Mononuclear cell (primary cell): Measurements from ENCODE around the gene HIRA. TPM values are rescaled to one million over a fixed set of nuclear protein-coding genes. Genes with fewer than 3 reads are reported as not detected.

ENCODE experiments used
- H3K27me3 ChIP-seq: 2 replicates; pipeline ENCODE4 v1.6.0; 2011; ENCODE audit warnings: low read length, control low read depth; ENCODE audit not compliant: insufficient read depth
- H3K4me1 ChIP-seq: 2 replicates; pipeline ENCODE4 v1.5.1; 2011; ENCODE audit warnings: mild to moderate bottlenecking, low read length, control low read depth; ENCODE audit not compliant: insufficient read depth
- H3K4me3 ChIP-seq: 2 replicates; pipeline ENCODE4 v1.5.1; 2011; ENCODE audit warnings: mild to moderate bottlenecking, low read length, moderate library complexity
- H3K9me3 ChIP-seq: 2 replicates; pipeline ENCODE4 v1.5.1; 2011; ENCODE audit warnings: low read depth, mild to moderate bottlenecking, control low read depth, low read length
- total RNA-seq: library from RNA; depleted of rRNA; stranded (reverse); fragments of >200 nt; gene quantifications from one replicate; pipeline ENCODE4 v1.2.3, GENCODE V29; 2012

The HIRA gene
- total RNA-seq, 1 donor, result 11.0 TPM

DNA sequence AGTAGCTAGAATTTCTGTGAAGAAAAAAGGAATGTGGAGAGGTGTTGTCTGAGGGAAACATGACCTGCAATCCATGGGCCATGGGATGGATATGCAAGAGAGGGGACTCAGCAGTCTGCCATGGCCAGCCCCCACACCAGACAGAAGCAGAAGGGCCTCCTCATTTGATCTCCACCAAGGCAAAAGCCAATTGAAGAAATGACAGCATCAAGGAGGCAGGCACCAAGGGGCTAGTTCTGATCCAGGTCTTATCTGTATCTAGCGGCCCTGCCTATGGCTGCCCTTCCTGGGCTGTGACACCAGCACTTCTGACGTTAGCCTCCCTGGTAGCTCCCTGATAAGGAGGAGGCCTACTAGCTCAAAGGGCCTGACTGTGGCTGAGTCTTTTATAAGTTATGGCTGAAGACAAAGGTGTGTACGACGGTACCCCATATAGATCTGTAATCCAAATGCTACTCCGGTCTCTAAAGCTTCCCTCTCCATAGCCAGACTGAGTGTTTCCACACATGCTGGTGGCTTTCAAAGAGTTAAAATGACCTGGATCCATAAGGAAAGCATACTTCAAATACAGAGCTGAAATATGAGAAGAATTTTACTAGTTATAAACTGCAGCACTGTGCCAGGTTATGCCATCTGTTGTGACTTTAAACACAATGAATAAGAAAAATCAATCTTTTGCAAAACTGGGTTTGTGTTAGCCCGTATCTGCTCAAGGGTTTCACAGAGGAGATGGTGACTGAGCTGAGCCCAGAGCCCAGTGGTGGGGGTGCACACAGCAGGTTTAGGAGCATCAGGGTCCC lies 34.4 kb downstream of the HIRA start:
- Histone ChIP-seq H3K4me1 (no peaks in the 10 kb centered on the region), H3K9me3 (no peaks in the 10 kb centered on the region), H3K4me3 (no peak overlapping the region), H3K27me3 (no peaks in the 10 kb centered on the region)

DNA sequence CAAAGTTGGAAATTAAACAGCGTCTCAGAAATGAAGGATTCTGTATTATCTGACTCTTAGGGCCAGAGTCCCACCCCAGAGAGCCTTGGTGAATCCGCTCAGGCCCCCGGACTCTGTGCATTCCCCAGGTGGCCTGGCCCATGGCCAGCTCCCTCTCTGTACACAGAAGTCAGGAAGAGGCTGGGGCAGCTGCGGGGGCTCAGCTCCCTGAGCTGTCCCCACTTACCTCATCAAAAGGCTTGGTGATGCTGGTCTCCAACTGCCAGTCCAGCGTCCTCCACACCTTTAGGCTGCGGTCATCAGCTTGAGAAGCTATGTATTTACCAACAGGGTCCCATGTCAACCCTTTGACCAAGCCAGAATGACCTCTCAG lies 35.0 kb downstream of the HIRA start:
- Histone ChIP-seq H3K4me1 (no peaks in the 10 kb centered on the region), H3K4me3 (no peak overlapping the region), H3K27me3 (no peaks in the 10 kb centered on the region), H3K9me3 (no peaks in the 10 kb centered on the region)

DNA sequence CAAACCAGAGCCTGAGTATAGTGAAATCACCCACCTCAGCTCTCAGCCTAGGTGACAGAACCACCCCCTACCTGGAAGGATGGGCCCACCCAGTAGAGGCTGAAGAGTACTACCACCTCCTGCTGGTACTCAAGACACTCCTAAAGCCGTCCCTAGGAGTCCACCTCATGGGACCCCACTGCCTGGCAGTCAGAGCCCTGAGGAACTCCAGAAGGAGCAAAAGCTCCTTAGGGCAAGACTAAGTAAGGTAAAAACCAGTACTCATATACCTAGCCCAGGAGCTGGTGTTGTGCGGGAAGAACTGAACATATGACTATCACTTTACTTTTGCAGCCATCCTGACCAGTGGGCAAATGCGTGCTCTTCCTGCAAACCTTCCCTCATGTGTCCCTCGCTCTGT lies 36.3 kb downstream of the HIRA start:
- H3K4me3 ChIP-seq, result no peak overlapping the region
- no peaks in the 10 kb centered on the region for H3K27me3 ChIP-seq
- H3K9me3 ChIP-seq, result no peaks in the 10 kb centered on the region
- H3K4me1 ChIP-seq, result no peaks in the 10 kb centered on the region

DNA sequence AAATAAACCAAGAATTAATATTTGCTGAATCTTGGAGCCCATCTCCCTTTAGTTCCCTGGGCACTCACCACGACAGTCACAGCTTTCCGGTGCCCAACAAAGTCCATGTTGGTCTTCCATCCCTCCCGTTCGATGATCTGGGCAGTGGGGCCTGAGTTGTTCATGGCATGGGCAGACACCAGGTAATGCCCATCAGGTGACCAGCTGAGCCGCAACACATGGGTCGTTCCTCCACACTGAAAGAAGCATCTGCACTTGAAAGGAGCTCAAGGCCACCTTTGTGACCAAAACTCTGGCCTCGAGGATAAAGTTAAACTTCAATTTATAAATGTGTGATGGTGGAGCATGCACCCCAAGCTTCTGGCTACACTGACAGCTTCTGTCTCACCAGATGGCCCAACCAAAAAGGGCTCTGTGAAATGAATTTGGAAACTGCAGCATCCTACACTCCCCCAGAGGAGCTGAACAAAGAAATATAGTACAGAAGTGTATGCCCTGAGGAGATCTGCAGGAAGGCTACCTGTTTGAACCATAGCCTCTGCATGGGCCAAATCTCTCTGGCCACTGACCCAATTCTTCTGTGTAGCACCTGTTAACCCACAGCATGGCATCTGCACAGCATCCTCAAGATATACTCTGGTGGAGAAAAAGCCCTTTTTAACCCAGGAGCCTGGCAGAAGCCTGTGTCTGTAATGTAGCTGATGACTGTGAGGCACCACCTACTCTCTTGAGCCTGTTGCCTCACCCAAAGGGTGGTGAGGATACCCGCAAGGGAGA lies 37.1 kb downstream of the HIRA start:
- H3K27me3 ChIP-seq, result no peaks in the 10 kb centered on the region
- no peaks in the 10 kb centered on the region for H3K4me1 ChIP-seq
- no peaks in the 10 kb centered on the region for H3K9me3 ChIP-seq
- no peak overlapping the region for H3K4me3 ChIP-seq

DNA sequence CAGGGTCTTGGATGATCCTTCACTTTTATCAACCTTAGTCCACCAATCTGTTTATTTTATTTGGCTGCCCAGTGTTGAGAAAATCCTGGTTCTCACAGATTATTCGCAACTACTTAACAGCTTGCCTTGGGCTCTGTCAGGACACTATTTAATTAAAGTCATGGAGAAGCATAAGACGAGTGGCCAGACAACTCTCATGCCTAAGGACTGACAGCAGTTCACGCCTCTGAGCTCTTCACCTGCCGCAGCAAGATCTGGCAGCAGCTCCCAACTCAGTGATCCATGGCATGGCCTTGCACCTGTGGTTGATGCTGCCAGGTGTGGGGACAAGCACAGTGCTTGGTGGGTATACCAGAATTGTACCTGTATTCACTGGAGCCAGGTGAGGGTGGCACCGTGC lies 37.8 kb downstream of the HIRA start:
- H3K4me3 ChIP-seq, result no peak overlapping the region
- no peaks in the 10 kb centered on the region for H3K9me3 ChIP-seq
- H3K4me1 ChIP-seq, result no peaks in the 10 kb centered on the region
- H3K27me3 ChIP-seq, result no peaks in the 10 kb centered on the region

DNA sequence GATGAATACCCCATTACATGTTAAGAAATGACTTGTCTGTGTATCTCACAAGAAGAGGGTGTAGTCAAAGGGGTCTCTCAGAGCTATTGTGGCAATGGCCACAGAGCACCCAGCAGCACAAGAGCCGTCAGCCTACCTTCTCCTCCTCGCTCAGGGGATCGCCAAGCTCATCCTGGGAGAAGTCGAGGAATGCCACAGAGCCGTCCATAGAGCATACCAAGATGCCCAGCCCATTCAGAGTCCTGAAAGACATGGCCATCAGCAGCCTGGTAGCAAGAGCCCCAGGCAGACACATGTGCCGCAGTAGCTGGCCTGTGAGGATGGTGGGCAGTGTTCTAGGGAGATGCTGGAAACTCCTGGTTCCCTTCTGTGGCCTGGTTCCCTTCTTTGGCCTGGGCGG lies 44.0 kb downstream of the HIRA start:
- no peak overlapping the region for H3K4me3 ChIP-seq
- no peaks in the 10 kb centered on the region for H3K27me3 ChIP-seq
- H3K9me3 ChIP-seq, result no peaks in the 10 kb centered on the region
- H3K4me1 ChIP-seq, result no peaks in the 10 kb centered on the region

DNA sequence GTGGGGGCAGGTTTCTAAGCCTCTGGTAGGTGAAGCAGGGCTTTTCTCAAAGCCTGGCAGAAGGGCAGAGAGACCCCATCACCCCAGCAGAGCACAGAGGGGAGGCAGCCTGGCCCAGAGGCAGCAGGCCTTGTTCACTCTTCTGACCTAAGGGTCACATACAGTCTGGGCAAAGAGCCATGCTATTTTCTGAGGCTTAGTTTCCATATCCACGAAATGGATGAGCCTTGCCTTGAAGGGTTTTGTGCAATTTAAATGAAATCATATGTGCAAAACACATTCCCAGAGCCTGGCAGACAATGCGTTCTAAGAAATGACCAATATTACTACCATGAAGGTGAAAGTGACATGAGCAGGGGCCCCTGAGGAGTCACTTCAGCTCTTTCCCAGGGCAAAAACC lies 44.5 kb downstream of the HIRA start:
- H3K4me1 ChIP-seq, result no peaks in the 10 kb centered on the region

DNA sequence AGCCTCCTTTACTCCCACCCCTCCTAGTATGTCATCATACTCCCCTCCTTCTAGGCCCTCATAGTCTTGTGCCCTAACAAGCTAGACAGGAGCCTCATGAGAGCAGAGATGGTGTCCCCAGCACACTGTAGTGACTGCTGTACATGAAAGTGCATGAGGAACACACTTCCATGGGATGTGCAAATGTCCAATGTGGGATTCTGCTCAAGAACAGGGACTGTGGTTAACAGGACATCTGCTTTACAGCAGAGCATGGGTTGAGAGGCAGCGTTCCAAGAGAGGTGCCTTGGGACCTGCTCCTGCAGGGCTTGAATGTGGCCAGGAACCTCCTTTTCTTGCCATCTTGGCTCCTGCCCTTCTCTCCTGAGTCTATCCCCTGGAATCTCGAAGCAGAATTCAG lies 45.3 kb downstream of the HIRA start:
- no peaks in the 10 kb centered on the region for H3K9me3 ChIP-seq
- no peak overlapping the region for H3K4me3 ChIP-seq
- H3K27me3 ChIP-seq, result no peaks in the 10 kb centered on the region
- H3K4me1 ChIP-seq, result no peaks in the 10 kb centered on the region

More for the DNA sequence above, 44.5 kb downstream of the HIRA start:
- Histone ChIP-seq H3K4me3 (no peak overlapping the region), H3K27me3 (no peaks in the 10 kb centered on the region), H3K9me3 (no peaks in the 10 kb centered on the region)

DNA sequence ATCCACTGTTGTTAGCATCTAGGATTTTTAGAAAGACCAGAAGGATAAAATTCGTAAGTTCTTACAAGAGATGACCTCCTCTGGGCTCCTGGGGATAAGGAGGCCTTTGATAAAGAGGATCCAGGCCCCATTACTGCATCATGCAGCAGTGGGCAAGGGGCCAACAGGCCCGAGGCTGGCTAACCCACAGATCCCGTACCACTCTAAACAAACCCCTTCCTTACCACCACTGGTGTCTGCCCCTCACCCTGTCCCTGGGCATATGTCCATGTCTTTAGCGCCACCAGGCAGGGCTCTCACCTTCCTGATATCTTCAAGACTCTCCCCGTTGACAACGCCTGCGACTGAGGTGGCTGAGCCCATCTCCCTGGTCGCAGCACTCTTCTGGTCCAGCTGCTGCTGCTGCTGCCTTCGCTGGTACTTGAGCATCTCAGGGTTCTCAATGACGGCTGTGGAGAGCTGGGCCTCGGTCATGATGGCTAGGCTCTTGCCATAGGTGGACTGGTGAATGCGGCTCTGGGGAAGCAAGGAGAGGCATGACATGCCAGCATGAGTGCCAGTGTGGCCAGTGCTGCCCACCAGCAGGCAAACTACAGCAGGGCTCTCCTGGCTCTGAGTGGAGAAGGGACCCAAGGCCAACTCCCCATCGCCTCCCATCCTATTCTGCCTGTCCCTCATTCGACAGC lies 46.2 kb downstream of the HIRA start:
- H3K4me1 ChIP-seq, result no peaks in the 10 kb centered on the region
- H3K4me3 ChIP-seq, result no peak overlapping the region
- H3K27me3 ChIP-seq, result no peaks in the 10 kb centered on the region
- no peaks in the 10 kb centered on the region for H3K9me3 ChIP-seq

DNA sequence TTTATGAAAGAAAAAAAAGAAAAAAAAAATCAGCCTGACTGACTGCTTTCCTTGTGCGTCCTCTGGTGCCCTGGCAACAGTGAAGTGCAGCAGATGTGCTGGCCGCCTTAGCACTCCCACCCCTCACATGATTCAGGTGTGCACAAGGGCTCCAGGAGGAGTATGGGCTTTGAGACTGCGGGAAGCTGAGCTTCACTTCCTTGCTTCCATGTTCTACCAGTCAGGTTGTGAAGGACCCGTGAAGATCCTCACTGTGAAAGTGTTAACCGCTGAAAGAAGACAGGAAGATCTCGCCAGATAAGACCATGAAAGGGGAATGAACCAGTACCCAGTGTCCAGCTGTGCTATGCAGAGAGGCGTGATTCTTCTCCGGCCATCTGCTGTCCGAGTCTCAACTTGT lies 48.2 kb downstream of the HIRA start:
- Histone ChIP-seq H3K27me3 (no peaks in the 10 kb centered on the region), H3K9me3 (no peaks in the 10 kb centered on the region), H3K4me1 (no peaks in the 10 kb centered on the region), H3K4me3 (no peak overlapping the region)

DNA sequence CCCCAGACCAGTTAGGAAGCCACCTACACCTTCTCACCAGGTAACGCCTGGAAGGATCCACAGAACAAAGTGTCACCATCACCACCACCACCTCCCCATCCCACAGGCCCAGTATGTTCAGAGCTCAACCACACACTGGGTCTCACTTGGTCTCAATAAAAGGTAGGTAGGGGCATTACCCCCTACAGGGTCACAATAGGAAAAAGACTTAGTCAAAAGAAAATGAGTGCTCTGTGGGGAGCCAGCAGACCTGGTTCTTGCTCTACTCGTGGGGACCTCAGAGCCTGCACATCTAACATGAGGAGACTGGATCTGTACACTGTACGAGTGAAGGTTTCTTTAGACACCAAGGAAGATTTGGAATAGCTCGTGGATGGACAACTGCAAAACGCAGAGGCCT lies 49.3 kb downstream of the HIRA start:
- Histone ChIP-seq H3K4me1 (no peaks in the 10 kb centered on the region), H3K27me3 (no peaks in the 10 kb centered on the region)

DNA sequence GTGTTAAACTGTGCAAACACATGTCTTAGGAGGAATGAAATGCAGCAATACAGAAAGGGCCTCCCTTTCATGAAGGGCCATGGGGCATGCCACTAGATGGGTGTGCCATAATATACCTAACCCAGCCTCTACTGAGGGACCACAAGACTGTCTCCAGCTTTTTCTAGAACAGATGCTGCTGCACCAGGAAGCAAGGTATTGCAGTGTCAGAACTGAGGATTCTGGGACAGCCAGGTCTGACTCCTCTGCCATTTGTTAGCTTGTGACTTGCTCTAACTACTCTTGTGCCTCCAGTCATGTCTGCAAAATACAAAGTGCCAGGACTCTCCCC lies 53.2 kb downstream of the HIRA start:
- Histone ChIP-seq H3K27me3 (no peaks in the 10 kb centered on the region), H3K4me3 (no peak overlapping the region), H3K9me3 (no peaks in the 10 kb centered on the region), H3K4me1 (no peaks in the 10 kb centered on the region)

More for the DNA sequence above, 49.3 kb downstream of the HIRA start:
- Histone ChIP-seq H3K9me3 (no peaks in the 10 kb centered on the region), H3K4me3 (no peak overlapping the region)

DNA sequence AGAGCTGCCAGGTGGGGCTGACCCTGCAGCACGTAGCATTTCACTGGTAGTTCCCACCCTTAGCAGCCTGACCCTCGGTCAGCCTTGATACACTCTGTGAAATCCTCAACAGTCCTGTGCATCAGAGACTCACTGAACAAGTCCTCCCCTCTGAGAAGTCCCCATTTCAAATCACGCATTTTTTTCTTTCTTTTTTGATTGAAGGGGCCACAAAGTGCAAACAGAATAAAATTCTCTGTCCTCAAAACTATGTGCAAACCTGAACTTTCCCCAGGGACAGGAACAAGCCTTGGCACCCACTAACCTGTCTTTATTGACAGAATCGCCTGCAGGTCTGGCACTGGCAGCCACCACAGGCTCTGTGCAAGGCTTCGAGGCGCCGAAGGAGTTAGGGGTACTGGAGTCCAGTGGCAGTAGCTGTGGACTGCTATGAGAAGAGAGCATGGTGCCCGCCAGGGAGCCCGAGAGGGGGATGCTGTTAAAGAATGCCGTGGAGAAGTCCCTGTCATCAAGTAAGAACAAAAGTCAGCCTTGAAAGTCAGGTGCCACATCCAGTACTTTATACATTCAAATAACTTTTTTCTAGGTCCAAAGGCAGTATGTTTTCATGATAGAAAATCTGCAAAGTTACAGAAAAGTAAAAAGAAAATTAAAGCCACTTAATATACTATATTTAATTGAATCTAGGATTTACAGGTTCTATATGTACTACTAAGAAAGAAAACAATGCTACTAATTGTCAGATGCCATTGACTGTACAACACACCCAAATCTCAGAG lies 53.8 kb downstream of the HIRA start:
- Histone ChIP-seq H3K4me1 (no peaks in the 10 kb centered on the region), H3K9me3 (no peaks in the 10 kb centered on the region), H3K4me3 (no peak overlapping the region), H3K27me3 (no peaks in the 10 kb centered on the region)

DNA sequence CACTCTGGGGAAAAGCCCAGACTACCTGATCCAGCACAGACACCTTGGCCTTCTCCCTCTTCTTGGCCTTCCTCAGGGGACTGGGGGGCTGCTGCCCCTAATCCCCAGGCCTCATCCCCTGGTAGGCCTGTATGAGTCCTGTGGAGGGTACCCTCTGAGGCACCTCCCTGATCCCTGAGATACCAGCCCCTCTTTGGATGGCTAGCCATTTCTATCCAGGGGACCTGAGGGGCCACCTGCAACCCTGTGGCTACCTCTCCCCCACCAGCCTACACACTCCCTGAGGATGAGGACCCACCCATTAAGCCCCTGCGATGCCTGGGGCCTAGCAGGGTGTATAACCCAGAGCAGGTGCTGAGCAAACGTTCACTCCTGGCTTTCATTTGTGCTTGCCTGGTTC lies 54.6 kb downstream of the HIRA start:
- no peaks in the 10 kb centered on the region for H3K9me3 ChIP-seq
- H3K27me3 ChIP-seq, result no peaks in the 10 kb centered on the region
- H3K4me1 ChIP-seq, result no peaks in the 10 kb centered on the region
- no peak overlapping the region for H3K4me3 ChIP-seq

DNA sequence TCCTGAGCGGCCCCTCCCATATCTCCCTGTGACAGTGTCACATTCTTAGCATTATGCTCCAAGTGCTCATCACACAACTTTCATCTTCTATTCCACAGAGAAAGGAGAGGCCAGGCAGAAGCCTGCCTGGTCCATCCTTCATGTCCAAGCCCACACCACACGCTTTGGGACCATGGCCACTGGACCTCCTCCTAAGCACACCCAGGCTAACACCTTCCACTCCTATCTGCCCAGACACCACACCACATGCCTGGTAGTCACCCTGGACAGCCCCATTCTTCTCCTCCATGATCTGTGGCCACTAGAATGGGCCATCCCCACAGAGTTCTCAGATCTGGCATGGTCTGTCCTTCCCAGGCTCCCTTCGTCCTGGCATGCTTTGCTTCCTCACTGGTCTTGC lies 55.3 kb downstream of the HIRA start:
- Histone ChIP-seq H3K9me3 (no peaks in the 10 kb centered on the region), H3K4me3 (no peak overlapping the region), H3K4me1 (no peaks in the 10 kb centered on the region), H3K27me3 (no peaks in the 10 kb centered on the region)
